ENCODE data around the gene SPAG7.
A peak's percentile ranks its signal among the peaks of the same experiment; 100 is the strongest.

SPAG7 gene, protein sequence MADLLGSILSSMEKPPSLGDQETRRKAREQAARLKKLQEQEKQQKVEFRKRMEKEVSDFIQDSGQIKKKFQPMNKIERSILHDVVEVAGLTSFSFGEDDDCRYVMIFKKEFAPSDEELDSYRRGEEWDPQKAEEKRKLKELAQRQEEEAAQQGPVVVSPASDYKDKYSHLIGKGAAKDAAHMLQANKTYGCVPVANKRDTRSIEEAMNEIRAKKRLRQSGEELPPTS

DNA sequence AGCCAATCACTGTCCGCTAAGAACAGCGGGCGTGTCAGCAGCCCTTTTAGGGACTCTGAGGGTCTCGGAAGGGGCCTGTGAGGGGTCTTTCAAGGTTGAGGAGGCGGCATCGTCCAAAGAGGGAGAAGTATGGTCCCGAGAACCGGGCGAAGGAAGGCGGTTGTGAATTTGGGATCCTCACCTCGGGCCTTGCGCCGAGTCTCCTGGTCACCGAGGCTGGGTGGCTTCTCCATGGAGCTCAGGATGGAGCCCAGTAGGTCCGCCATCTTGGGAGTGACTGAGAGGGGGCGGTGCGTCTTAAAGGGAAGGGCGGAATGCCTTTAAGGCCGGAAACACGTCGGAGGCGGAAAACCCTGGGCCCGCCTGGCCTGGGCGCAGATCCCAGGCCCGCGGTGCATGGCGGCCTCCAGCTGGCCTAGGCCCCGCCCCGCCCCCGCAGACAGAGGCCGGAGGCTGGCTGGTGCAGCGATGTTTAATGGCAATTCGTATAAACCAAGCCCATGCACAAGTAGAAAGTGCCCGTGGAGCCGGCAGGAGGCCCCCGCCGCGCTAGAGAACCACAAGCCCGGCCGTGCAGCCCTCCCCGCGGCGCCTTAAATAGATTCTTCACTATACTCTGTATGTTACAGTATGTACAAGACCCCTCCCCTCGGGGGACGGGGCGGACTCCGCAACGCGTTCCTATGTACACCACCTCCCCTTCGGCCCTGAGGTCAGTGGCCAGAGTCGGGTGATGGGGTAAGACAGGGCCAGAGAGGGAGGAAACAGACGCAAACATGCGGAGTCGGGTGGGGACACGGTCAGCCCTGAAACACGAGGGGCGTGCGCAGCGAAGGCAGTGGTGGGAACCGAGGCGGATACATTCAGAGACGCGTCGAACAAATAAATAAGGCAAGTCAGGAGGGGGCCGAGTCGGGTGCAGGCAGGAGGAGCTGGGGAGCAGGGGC, at the start of gene SPAG7:
SPAG7 (minus strand) TSS at position 279 of the 947 bp plus-strand sequence; CDS start at position 266, 13 bp downstream.
- DNase-seq = peak; percentile 89

DNA sequence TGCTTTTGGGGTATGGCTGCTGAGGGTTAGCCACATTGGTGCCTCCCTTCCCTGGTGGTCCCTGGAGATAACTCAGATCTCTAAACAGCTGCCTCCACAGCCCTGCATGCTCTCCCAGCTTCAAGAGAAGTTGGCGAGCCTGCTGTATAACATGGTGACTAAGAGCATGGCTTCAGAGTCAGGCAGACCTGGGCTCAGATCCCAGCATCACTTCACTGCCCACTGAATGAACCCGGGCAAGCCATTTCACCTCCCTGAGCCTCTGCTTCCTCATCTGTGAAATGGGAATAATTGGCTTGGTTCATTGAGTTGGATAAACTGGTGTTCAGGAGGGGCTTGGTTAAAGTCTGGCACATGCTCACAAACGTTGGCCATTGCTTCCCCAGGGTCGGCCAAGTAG, 46.7 kb upstream of the SPAG7 start:
- DNase-seq = no peak

DNA sequence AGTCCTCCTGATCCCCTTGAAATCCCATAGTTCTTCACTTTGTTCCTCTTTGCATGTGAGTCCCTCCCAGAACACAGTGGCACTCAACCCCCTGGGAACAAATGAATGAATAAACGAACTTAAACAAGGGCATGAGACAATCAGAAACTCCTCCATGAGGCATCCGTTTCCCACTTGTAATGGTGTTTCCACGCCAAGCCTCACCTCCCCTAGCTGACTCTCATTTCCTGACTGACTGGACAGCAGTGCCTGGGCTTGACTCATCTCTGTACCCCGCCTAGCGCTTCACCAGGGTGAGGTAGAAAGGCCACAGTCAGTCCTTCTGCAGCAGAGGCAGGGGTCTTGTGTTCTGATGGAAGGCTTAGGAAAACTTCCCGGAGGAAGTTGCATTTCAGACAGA, 44.3 kb upstream of the SPAG7 start:
- no peak for DNase-seq

DNA sequence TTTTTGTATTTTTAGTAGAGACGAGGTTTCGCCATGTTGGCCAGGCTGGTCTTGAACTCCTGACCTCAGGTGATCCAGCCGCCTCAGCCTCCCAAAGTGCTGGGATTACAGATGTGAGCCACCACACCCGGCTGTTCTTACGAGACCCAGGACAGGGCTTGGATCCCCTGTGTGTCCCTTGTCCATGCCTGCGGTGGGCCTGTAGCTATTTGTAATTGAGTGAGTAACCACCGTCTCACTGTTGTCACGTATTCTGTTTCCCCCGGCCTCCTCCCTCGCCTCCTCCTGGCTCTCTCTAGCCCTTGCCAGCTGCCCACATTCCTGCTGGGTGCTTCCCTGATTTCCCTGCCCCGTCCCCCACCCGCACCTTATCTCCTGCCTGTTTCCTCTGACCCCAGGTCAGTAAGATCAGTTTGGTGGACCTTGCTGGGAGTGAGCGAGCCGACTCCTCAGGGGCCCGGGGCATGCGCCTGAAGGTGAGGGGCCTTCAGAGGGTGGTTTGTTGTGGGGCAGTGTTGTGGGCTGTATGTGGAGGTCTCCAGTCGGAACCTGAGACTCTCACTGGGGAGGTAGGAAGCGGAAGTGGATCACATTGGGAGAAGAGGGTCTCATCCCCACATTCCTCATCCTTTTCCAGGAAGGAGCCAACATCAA, 35.7 kb upstream of the SPAG7 start:
- DNase-seq = no peak

DNA sequence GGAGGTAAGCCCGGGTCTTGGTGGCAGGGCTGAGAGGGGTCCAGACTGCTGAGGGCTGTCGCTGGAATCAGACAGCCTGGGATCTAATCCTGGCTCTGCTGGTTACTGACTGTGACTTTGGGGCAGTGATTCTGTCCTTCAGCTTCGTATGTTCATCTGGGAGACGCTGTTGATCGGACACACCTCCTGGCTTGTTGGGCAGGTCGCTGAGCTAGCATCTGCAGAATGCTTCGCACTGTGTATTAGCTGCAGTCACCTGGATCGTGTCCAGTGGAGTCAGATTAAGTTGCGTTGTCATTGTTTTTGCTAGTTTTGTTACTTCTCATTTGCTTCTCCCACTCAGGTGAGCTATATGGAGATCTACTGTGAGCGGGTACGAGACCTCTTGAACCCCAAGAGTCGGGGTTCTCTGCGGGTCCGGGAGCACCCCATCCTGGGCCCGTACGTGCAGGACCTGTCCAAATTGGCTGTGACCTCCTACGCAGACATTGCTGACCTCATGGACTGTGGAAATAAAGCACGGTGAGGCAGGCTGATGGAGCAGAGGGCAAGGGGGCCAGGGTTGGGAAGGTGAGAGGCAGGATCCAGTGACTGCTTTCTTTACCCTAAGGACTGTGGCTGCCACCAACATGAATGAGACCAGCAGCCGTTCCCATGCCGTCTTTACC, 34.6 kb upstream of the SPAG7 start:
- no peak for DNase-seq

DNA sequence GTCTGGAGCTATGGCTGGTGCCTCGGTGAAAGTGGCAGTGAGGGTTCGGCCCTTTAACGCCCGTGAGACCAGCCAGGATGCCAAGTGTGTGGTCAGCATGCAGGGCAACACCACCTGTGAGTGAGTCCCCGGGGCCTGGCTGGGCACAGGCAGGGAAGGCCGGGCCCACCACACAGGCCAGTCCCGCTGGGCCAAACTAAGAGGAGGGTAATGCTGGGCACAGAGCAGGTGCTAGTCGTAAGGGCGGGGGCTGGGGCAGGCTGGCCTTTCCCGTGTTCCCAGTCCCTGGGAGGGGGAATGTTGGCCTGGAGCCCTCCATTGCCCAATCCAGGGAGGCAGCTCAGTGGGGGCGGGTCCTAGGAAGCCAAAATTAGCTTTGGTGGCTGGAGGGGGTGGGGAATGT, 32.6 kb upstream of the SPAG7 start:
- DNase-seq = no peak

DNA sequence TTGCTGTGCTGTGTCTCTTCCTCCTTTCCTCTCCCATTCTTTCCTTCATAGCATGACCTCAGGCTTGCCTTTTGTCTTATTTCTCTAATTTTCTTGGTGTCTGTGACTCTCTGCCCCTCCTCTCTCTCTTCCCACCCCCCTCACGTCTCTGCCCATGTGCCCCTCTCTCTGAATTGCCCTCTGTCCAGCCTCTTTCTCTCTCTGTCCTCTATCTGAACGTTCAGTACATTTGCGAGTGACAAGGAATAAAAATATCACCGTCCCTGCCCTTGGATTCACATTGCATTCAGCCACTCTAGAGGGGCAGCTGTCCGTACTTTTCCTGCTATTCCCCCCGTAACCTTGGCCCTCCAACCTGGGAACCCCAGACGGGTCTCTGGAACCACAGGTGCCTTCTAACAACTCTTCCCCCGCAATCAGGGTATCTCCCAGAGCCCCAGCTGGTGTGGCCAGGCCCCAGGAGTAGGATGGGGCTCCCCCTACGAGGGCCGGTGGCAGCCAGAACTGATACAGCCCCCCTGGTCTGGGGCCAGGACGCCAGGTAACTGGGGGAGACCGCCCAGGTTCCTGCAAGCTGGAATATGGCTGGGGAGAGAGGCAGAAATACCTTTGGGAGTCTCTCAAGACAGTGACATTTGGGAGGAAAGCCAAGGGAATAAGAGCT, 31.9 kb upstream of the SPAG7 start:
- no peak for DNase-seq

DNA sequence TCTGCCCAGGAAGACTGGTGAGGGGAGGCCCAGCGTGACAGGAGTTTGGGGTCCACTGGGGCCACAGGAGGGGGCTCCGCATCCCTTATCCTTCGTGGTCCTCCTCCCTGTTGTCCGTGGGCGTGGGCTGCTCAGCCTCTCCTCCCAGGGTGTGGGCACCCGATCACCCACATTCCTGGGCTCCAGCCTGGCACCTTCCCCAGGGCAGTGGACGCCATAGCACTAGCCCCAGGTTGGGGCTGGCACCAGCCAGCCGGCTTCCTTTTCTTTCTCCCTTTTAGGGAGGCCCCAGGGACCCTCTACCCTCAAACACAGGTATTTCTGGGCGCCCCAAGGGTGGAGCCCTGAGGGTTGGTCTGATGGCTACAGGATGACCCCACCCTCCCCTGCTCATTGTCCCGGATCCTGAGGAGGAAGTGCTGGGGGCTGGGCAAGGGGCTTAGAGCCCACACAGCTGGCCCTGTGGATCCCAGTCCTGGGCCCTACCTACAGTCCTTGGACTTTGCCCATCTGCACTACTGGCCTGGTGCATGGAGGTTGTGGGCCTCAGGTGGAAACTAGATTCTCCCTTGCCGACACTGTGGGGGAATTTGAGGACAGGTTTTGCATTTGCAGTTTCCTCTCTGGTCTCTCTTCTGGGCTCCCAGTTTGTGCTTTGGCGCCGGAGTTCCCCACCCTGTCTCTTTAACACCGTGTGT, 31.3 kb upstream of the SPAG7 start:
- no peak for DNase-seq

DNA sequence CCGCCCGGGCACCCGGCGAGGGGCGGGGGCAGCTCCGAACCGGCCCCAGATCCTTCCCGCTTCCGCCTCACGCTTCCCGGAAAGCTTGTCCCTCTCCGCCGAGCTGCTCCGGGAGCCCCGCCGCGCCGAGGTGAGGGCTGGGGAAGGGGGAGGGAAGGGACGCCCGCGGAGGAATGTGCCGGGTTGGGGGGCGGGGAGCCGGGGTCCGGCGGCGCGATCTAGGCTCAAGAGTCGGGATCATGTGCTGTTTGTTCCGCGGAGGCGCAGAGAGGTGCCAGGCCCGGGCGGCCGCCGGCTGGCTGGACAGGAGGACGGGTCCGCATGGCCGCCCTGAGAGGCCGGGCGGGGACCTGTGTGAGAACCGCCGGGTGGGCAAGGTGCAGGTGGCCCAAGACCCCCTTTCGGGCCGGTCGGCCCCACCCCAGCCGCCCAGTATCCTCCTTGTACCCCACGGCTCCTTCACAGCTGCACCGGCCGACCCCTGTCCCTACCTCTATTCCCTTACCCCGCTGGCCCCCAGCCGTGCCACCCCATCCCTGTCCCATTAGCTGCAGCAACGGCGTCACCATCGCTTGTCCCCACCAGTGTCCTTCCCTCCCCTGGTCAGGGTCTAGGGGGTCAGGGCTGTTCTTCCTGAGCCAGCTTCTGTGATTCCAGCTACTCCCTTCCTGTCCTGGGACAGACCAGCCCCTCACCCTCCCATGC, 30.6 kb upstream of the SPAG7 start:
- DNase-seq = no peak

DNA sequence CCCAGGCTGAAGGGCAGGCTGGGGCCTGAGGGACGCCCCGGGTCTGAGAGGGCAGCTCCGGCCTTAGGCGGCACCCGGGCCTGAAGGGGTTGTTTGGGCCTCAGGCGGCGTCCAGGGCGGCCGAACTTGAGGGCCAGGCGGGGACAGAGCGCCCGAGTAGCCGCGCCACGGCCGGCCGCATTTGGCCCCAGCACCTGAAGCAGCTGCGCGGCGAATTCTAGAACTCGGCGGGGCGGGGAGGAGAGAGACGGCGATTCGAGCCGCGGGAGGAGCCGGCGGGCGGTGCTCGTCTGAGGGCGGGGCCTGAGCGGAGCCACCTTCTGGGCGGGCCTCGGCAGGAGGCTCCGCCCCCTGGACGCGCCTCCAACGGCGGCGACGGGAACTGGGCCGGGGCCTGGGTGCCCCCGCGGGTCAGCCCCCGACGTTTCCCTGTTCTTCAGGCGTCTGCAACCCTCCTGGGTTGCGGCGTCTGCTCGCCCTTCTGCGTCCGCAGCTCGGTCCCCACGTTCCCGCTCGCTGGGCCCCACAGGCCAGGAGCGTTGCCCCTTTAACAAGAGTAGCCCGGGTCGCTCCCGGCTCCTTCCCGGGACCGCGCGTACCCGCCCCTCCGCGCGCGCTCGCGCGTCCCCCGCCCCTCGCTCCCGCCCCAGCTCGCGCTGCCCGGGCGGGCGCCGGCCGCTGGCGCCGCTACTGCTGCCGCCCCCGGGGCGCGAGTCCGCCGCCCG, 29.8 kb upstream of the SPAG7 start, which contains the start of the genes INCA1 and KIF1C:
INCA1 (minus strand) TSS at position 221 of the 725 bp plus-strand sequence. CDS start 3,085 bp downstream, outside the sequence.
KIF1C (plus strand) TSS at position 649 of the 725 bp plus-strand sequence. CDS start 2,297 bp downstream, outside the sequence.
- DNase-seq = peak; percentile 84

DNA sequence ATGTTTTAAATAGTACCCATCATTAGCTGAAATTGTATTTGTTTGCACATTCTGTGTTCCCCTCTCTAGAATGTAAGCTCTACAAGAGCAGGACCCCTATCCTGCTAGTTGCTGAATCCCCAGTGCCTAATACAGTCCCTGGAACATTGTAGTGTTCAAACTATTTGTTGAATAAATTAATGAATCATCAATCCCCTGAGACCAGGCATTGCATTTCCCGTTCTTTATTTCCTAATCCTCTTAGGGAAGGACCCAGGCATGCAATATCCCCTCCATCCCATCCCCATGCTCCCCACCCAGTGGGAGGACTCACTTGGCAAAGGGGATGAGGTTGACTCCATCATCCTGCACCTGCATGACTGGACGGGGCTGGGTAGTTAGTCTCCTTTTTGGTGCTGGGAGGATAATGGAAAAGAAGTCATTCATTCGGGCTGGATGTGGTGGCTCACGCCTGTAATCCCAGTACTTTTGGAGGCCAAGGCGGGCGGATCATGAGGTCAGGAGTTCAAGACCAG, 26.5 kb upstream of the SPAG7 start:
- no peak for DNase-seq

DNA sequence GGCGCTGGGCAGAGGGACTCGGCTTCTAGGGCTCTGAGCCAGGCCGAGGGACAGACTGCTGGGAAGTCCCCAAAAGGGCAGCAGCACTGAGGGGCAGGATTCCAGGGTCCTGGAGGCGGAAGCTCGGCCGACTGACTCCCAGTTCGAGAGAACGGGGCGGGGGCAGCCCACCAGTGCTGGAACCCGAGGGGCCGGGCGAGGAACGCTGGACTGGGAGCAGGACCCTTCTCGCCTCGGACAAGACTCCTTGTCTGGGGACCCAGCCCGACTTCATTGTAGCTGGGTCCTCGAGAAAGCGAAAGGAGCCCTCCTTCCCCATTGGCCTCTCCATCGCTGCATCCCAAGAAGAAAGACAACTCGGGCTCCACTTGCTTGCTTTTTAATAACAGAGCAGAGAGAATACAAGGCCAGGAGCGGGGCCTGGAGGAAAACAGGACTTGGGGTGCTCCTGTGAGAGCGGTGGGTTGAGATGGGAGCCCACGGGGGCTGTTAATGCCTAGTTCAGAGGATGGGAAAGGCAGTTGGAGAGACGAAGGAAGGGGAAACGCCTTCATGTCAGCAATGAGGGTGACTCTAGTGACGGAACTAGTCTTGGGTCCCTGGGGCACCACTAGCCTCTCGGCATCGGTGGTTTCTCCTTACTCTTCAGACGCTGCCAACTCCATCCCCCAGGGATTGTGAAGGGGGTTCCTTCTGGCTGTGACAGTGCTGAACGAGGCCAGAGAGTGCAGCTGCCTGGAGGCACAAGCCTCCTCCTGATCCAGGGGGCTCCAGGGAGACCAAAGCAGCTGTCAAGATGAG, 20.4 kb upstream of the SPAG7 start:
- DNase-seq = no peak

DNA sequence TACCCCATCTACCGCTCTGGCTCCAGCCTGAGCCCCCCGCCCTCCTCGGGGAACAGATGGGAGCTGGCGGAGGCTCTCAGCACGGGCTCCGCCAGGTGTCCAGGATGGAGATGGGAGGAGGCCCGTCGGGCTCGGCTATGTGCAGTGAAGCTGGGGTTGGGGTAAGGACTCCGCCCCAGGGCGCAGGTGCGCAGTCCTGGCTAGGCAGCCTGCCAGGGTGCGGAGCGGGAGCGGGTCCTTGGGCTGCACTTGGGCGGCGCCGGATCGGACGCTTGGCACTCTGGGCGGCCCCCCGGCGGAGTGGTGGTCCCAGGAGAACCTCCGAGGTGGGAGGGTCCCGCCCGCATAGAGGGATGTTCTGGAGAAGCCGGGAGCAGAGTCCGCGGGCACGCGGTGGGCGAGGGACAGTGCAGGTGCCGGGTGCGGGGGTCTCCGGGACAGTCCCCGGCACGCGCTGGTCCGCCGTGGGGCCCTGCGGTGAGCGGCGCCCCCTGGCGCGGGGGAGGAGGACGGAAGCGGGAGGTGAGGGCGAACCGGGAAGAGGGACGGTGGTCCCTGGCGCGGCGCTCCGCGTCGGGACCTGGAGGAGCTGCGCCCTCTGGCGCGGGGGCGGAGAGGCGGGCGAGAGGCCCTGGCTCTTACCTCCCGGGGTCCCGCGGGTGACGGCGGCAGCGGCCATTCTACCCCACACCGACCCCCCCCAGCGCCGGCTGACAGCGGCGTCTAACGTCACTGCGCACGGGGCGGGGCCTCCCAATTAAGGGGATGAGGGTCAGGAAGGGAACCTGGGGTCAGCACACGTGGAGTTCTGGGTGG, 19.5 kb upstream of the SPAG7 start, which contains the start of gene CAMTA2:
CAMTA2 (minus strand) TSS at position 725 of the 816 bp plus-strand sequence. CDS start 1,453 bp downstream, outside the sequence.
- peak; percentile 66 for DNase-seq

DNA sequence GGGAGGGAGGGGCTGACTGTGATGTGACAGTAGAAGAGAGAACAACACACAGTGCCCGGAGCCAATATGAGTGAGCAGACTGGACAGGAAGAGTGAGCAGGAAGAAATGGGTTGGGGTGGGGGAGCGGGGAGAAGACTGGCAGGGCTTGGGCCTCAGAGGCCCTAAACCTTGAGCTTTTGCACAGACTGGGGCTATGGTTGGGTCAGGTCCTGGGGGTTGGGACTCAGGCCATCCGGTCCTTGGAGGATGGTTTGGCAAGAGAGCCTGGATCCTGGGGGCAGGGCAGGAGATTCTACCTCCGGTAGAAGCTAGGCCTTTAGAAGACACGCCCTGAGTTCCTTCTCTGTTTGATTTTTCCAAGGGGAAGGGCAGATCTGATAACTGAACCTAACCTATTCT, 18.8 kb upstream of the SPAG7 start:
- no peak for DNase-seq

DNA sequence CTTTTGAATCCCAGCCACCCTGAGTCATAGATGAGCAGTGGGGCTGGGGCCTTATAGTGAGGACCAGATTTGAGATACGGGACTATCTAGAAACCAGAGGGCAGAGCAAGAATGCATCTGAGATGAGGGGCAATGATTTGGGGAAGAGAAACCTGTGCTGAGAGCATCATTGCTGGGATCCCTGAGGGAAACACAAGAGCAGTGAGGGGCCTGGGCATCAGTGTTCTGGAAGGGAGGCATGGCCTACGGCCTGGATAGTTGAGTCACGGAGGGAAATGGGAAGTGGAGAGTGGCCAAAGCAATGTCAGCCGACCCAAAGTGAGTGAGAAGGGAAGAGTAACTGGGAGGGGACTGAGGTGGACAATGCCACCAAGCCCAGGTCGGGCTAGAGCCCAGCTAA, 14.7 kb upstream of the SPAG7 start:
- DNase-seq = no peak

DNA sequence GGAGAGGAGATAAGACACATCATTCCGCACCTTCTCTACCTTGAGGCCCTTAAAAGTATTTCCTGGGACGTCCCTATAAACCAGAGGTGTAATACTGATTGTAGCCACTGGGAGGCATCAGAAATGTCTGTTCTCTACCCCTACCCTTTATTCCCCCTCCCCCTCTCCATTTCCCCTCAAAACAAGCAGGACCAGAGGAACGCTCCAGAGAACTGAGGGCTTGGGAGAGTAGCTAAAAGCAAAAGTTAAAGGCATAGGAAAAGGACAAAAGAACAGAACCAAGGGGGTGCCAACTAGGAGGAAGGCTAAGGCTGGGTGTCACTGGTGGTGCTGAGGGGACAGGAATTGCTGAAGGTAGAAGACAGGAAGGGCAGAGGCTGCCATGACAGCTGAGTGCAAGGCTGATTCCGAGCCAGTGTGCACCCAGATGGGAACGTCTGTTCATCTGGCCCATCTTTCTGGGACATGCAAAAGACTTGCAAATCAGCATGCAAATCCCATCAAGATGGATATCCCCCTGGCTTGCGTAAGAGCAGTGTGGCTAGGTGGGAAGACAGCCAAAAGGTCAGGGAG, 13.1 kb upstream of the SPAG7 start:
- peak; percentile 27 for DNase-seq

DNA sequence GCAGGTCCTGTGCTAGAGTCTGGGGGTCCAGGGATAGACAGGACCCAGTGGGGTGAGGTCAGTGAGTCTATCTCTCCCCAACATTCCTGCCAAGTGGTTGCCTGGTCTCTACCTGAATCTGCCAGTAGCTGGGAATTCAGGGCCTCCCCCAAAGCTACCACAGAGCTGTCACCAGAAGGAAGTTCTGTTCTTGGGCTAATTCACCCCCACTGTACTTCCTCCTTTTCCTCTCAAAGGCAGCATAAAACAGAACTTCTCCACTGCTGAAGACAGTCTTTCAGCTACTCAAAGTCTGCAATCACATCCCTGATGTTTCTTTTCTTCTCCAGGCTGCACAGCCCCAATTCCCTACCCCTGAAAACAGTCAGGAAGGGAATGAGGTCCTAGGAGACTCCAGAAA, 11.1 kb upstream of the SPAG7 start:
- no peak for DNase-seq
